SHP77 treated with DMSO at 0.1 percent for 48 hours (cell line): Measurements from ENCODE around the gene SNTG2.

Source experiments
- DNase-seq: peaks from one replicate; lab custom pipeline; 2025; lab: John Stamatoyannopoulos, UW

SNTG2 gene

DNA sequence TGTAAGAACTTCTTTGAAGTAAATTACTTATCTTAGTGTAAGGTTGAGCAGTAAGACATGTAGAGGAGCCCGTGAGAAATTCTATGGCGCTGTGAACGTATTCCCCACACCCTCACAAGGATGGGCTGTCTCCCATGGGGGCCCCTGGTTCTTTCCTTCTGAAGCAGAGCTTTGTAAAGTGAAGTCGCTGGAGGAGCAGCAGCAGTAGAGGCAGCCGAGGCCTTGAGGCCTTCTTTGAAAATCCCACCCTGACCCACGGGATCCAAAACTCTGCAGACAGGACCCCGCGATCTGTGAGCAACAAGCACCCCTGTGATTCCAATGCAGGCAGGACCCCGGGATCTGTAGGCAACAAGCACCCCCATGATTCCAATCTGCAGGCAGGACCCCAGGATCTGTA is 23.8 kb upstream of the SNTG2 start:
- no peak for DNase-seq

DNA sequence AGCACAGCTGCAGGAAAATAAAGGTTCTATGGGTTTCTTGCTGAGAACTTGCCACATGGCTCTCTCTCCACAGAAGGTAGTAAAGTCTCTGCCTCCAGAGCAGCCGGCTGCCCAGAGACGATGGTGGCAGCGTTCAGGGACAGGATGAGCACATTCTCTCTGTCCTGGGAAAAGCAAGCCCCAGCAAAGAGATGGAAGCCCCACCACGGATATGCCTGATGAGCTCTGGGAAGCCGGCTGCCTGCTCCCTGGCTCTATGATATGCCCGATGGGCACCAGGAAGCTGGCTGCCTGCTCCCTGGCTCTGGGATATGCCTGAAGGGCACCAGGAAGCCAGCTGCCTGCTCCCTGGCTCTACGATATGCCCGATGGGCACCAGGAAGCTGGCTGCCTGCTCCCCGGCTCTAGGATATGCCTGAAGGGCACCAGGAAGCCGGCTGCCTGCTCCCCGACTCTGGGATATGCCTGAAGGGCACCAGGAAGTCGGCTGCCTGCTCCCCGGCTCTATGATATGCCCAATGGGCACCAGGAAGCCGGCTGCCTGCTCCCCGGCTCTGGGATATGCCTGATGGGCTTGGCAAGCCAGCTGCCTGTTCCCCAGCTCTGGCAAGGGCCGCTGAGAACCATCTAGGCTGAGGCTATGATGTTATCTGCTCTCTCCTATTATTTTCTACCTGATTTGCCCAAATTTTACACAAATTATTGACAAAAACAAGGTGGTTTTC is 21.5 kb upstream of the SNTG2 start:
- DNase-seq, result no peak

DNA sequence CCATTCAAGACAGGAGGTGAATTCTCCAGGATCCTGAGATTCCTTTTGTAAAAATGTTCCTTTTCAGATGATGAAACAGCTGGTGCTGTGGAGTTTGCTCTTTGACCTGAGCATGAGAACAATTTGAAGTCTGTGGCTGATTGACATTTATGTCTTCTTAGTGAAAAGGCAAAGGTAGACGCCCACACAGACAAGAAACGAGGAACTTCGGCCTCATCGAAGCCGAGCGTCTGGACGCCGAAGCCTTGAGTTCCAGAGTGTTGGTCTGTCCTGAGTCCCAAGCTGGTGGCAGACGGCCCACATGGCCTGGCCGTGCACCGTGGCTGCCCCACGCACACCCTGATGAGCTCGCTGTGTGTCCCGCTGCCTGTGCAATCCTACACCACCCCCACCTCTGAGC is 20.7 kb upstream of the SNTG2 start:
- no peak for DNase-seq

DNA sequence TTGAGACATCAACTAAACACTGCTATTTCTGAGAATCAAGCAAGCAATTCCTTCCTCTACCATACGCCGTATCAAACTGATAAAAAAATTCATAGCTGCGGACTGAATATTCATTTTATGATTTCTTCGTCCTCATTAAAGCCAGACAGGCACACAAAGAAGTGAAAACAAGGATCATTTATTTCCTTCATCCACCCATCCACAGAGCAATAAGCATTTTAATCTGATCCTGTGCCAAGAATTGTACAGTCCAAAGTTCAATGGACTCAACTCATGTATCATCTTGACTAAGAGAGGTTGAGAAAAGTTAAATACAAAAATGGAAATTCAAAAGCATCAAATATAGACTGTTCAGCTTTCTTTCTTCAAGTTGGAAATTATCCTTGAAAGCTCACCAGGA is 19.7 kb upstream of the SNTG2 start:
- no peak for DNase-seq

DNA sequence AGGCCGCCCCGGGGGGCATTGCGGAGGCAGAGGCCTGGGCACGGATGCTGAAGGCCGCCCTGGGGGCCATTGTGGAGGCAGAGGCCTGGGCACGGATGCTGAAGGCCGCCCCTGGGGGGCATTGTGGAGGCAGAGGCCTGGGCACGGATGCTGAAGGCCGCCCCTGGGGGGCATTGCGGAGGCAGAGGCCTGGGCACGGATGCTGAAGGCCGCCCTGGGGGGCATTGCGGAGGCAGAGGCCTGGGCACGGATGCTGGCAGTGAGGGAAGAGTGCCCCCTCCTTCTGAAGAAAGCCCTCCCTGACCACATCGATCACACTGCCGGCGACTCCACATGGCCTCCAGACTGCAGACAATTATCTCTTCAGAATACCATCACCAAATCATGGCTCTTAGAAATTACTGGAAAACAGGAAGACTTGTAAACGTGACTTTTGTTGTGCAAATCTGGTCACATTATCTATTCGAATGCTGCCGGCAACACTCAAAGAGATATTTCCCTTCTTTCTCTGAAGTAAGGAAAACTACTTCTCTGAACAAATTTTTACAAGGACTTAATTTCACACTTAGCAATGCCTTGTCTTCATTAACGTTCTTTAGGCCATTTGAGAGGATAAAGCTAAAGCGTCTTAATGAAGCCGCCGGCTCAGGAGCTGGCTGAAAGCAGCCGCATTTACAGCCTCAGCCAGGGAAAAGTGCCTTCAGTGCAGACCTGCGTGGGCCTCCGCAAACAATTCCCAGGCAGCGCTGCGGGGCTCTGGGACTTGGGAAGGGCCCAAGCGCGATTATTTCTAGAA is 18.1 kb upstream of the SNTG2 start:
- no peak for DNase-seq

DNA sequence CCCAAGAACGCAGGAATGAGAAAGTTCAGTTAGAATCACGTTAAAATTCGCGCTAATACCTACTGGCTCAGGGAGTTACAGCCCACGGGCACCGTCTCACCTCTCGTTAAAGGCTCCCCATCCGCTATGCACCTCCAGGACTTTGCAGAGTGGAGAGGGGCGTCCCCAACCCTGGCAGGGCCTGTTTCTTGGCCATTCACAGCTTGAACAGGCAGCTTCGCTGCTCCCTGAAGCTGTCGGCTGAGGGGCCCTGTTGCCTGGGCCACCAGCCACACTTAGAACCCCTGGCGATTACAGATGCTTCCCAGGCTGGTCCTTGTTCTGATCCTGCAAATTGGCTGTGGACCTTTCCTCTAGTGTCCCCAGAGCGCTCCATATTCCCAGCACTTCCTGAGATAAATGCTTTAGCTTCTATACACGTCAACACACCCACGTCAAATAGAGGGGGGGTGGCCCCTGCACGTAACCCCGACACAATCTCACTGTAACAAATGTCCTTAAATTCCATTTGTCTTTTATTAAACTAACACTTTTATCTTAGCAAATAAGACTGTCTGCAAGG is 16.8 kb upstream of the SNTG2 start:
- DNase-seq, result no peak

DNA sequence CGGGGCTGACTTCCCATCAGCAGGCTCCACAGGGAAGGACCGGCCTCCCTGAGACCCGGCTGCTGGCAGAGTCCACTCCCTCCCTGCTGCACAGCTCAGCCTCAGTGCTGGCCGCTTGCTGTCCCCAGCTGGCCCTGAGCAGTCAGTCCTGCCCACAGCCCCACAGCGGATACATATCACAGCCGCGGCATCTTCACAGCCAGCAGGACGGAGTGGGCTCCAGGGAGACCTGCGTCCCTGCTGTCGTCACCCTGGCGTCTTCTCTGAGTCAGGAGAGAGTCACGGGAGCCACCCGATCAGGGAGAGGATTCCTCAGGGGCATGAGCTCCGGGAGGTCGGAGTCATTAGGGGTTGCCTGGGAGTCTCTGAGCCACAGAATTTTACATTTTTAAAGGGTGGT is 13.1 kb upstream of the SNTG2 start:
- DNase-seq, result no peak

DNA sequence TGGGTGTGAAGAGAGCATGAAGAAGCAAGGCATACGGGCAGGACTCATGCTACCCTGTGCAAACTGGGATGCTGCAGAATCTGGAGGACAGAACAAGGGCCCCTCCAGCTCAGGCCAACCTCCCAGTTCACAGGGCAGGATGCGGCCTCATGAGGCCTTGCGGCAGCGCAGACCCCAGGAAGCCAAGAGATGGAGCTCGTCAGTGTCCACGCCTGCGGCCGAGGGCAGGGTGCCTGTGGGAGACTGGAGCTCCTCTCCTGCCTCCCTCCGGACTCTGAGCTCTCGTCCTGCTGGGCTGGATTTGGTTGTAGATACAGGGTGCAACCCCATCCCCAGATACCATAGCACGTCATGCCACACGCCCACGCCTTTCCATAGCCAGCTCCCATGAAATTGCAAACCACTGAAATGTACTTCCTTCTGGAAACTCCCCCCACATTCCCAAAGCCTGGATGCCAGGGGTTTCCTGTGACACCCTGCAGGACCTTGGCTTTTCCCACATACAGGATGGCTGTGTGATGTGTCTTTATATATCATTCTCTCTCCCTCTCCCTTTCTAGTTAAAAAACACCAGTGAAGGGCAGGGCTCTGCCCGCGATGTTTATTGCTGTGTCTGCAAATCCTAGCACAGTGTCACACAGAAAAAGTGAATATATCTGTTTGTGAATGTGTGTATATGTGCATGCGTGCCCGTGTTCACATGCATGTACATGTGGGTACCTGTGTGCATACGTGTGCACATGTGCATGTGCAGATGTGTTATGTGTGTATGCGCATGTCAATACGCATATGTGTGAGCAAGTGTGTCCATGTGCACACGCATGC is 12.3 kb upstream of the SNTG2 start:
- no peak for DNase-seq

DNA sequence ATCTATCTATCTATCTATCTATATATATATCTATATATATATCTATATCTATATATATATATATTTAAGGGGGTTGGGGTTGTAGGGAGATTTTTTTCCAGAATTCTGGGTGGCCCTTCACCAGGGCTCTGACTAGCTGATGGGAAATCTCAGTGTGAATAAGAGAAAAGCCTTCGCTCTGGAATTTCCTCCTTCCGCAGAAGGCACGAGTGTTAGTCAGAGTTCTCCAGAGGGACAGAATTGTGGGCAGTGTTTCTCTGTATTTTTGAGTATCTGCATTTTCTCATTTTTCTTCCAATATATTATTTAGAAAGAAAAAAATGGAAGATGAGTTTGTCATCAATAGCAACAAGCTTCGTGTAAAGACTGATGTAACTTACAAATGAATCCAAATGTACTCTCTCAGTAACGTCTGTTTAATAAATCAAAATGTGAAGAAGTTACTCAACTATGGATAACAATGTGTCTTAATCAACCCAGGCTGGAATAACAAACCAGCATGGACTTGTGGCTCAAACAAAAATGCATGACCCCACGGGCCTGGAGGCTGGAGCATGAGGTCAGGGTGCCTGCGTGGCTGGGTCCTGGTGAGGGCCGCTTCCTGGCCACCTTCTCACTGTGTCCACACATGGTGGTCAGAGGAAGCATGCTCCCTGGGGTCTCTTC is 10.6 kb upstream of the SNTG2 start:
- no peak for DNase-seq

DNA sequence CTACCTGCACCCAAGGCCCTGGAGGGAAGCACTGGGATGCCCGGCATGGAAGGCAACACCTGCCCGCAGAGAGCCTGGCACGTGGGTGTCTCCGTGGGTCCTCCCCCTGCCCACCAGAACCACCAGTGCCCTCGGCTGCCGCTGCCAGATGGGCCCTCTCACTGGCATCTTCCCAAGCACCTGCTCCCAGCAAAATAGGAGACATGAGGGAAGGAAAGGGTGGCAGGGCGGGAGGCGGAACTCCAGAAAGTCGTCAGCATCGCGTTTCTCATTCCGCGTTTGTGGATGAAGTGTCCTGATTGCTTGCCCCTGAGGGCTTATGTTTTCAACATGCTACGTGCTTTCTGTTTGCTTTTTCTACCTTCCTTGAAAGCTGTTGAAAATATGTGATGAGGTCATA is 8.8 kb upstream of the SNTG2 start:
- no peak for DNase-seq

DNA sequence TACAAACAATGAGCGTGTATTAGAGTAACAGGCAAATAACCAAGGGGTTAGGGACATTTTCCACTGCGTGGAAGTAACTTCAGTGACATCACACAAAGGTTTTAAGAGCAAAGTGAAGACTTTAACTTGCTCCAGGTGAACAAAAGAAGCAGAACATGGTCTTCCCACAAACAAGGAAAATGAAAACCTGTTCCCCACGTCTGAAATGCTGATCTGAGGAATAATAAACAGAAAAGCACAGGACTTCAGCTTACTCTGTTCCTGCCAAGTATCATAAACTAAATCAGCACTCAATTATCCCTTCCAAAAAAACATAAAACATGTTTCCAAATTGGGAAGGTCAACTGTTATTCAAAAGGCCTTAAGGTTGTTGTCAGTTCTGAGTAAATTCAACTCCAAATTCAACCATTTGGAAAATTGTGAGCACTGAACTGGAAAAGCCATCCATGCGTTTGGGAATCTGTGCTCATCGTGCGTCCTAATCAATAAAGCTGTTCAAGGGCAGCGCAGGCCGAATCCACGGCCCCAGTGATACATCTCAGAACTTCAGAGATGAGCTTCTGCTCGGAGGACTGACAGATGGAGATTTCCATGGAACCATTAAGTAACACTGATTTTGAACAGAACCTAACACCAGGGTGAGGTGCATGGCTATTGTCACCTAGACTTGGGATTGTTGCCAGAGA is 7.7 kb upstream of the SNTG2 start:
- DNase-seq, result no peak

DNA sequence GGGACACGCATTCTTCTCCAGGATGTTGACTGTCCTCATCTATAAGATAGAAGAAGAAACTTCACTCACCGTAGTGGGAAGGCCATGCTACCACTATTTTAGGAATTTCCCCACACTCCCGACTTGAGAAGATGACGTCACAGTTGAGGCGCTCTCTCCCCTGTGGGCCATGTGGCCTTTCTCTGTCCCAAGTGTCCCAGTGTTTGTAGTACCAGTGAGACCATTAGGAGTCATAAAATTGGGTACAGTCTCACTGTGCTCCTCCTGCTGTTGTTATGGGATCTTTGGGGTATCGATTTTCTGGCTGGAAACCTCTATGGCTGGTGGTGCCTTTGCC is 7.2 kb upstream of the SNTG2 start:
- DNase-seq, result no peak

DNA sequence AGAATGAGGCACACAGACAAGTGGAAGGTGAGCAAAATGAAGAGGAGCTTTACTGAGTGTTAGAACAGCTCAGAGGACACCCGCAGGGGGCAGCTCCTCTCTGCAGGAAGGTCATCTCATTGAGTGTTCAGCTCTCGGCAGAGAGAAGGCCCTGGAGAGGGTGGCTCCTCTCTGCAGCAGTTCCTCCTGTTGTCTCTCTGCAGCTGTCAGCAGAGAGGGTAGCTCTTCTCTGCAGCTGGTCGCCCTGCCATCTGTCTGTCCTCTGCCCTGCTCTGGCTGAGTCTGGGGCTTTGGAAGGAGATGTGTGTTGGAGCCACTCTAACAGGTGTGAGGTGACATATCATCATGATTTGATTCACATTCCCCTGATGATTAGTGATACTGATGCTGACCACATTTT is 6.8 kb upstream of the SNTG2 start:
- DNase-seq, result no peak

DNA sequence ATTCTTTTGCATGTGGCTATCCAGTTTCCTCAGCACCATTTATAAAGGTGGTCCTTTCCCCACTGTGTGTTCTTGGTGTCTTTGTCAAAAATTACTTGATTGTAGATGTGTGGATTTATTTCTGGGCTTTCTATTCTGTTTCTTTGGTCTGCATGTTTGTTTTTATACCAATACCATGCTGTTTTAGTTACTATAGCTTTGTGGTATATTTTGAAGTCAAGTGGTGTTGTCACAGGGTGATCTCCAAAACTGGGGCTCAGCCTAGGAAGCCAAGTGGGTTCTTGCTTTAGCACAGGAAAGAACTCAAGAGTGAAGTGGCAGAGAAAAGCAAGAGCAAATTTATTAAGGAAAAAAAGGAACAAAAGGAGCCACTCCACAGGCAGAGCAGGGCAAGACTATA is 6.0 kb upstream of the SNTG2 start:
- no peak for DNase-seq

DNA sequence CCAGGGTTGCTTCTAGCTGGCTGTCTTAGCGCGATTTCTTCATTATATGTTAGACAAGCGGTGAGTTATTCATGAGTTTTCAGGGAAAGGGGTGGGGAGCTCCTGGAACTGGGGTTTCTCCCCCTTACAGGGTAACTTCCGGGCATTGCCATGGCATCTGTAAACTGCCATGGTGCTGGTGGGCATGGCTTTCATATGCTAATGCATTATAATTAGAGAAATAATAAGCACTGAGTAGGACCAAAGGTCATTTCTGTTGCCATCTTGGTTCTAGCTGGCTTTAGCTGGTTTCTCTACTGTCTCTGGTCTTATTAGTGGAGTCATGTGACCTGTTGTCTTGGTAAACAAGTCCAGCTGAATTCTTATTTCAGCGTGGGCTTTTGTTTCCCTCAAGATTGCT is 5.5 kb upstream of the SNTG2 start:
- no peak for DNase-seq

DNA sequence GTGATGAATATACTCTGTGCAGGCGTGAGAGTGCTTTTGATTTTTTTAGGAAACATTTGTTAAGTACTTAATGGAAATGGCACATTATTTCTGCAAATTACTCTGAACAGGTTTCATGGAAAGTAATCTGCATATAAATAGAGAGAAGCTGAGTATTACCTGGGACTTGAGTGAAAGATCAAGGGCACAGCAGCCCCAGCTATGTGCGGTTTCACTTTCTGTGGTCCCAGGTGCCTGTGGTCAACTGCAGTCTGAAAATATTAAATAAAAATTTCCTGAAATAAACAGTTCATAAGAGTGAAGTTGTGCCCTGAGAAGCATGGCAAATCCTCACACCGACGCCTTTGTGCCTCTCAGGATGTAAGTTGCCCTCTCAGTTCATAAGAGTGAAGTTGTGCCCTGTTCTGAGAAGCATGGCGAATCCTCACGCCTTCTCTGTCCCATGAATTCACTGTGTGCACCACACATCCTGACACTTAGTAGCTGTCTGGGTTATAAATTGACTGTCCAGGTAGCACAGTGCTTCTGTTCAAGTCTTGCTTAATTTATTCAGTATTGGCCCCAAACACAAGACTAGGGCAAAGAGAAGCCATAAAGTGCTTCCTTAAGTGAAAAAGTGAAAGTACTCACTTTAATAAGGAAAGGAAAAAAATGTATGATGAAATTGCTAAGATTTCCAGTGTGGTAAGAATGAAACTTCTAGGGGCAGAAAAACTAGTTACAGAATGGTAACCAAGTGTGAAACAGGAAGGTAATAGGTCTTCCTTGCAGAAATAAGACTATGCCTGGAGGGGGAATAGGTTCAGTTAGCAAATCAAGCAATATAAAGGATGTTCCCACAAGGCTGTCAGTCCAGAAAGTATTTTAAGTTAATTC is 4.3 kb upstream of the SNTG2 start:
- no peak for DNase-seq

DNA sequence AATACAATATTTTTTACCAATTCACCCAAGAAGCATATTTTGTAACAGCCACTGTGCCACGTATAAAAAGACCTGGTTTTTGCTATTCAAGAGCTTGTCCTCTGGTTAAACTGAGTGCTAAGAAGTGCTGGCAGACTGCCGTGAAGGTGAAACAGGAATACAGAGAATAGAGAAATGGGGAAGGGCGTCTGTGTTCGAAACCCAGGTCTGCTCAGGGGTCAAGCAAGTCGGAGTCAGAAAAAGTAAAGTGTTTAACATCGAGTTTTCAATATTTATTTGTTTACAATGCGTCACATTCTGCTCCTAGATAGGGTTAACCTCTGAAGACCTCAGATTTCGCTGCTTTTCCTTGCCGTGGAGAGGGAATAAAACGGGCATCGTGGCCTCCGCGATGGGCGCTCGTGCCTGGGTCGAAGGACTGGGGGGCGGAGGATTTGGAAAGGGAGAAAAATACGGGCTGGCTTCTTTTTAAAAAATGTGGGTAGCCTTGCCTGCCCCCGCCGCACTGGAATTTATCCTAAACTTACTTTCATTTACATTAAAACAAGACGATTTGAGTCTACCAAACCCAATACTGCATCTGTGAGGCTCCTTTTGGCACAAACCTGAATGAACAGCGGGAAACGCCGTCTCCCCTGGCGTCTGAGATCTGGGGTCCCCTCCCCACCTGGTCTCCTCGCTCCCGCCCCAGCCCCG is 1.1 kb upstream of the SNTG2 start:
- no peak for DNase-seq

DNA sequence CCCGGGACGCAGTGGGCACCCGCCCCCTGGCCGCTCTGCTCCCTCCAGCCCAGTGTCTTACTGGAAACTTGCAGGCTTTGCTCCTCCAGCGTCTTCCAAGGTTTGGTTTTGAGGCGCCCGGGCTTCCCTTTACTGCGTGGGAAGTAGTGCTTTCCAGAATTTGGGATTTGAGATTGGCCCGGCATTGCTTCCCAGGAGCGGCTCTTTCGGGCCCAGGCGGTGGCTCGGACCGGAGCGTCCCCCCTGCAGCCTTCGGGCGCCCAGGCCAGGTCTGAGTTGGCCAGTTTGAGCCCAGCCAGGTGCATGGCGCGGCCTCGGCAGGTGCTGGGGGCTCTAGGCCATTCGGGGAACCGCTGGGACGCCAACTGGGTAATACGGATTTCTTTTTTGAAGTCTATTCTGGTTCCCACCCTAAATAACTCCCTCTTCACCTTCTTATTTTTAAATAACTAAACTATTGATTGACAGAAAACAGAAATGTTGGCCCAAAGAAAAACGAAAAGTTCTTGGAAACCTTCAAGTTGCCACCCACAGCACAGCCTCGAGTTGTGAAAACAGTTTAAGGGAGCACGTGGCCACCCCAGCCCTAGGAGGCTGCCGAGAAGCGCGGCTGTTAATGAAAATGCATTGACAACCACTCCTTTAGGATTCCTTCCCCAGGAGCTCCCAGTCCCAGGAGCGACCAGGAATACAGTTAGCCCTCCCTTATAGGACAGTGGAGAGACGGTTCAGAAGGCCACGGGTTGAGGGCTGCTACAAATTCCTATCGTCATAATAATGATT is 766 bp downstream of the SNTG2 start:
- no peak for DNase-seq

DNA sequence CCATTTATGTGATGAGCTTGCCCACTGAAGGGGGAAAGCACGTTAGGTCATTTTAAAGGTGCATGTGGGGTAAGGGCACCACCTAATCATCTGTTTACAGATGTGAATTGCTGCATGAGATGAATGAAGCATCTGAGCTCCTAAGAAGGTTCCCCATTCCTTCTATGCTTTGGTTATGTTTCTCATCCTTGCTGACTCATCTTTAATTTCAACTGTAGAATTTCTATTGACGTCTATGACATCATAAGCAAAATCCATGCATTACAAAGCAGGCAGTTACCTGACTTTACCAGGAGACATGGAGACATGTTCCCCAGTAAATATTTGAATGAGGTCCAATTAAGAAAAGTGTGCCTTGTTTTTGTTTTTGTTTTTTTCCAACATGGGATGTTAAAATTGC is 2.8 kb downstream of the SNTG2 start:
- no peak for DNase-seq
